ENCODE results near the gene ATG7.

GRCh38 chr3:11436775-11437174 lies 164.6 kb downstream of the ATG7 start:
- TF ChIP-seq POLR2A (IDR thresholded peaks at IDR 0.05) (no peak), CTCF (IDR thresholded peaks at IDR 0.05) (no peak)
